DMS153 treated with DMSO at 0.1 percent for 48 hours (cell line): ENCODE measurements around the gene MCF2L2.
A peak's percentile ranks its signal among the peaks of the same experiment; 100 is the strongest.

ENCODE experiments used
- DNase-seq: peaks from one replicate; lab custom pipeline; 2025; ENCODE audit not compliant: unreplicated experiment; lab: John Stamatoyannopoulos, UW

The MCF2L2 gene

GRCh38 chr3:183401678-183402077 lies 26.7 kb downstream of the MCF2L2 start:
- no peak for DNase-seq

- no peak for DNase-seq
Measured at GRCh38 chr3:183400352-183400751, 28.1 kb downstream of the MCF2L2 start.

GRCh38 chr3:183396662-183397391 lies 31.6 kb downstream of the MCF2L2 start:
- no peak for DNase-seq

- DNase-seq = no peak
Measured at GRCh38 chr3:183394150-183394549, 34.3 kb downstream of the MCF2L2 start.

- no peak for DNase-seq
Measured at GRCh38 chr3:183393625-183394024, 34.8 kb downstream of the MCF2L2 start.

- DNase-seq = no peak
Measured at GRCh38 chr3:183392186-183393034, 36.0 kb downstream of the MCF2L2 start.

GRCh38 chr3:183391460-183391859 lies 37.0 kb downstream of the MCF2L2 start:
- no peak for DNase-seq

- no peak for DNase-seq
Measured at GRCh38 chr3:183390844-183391243, 37.6 kb downstream of the MCF2L2 start.

- DNase-seq = no peak
Measured at GRCh38 chr3:183388213-183388895, 40.1 kb downstream of the MCF2L2 start.

GRCh38 chr3:183387797-183388196 lies 40.6 kb downstream of the MCF2L2 start:
- DNase-seq = no peak

GRCh38 chr3:183386651-183387050 lies 41.8 kb downstream of the MCF2L2 start:
- no peak for DNase-seq

- DNase-seq = peak; percentile 31
Measured at GRCh38 chr3:183385698-183386613, 42.5 kb downstream of the MCF2L2 start.

GRCh38 chr3:183381673-183382072 lies 46.7 kb downstream of the MCF2L2 start:
- no peak for DNase-seq

- DNase-seq = no peak
Measured at GRCh38 chr3:183381179-183381578, 47.2 kb downstream of the MCF2L2 start.

- DNase-seq = peak; percentile 64
Measured at GRCh38 chr3:183378951-183379350, 49.5 kb downstream of the MCF2L2 start.

GRCh38 chr3:183378545-183378944 lies 49.9 kb downstream of the MCF2L2 start:
- DNase-seq = no peak

GRCh38 chr3:183378008-183378407 lies 50.4 kb downstream of the MCF2L2 start:
- peak; percentile 91 for DNase-seq

GRCh38 chr3:183377307-183377959 lies 51.0 kb downstream of the MCF2L2 start:
- DNase-seq = peak; percentile 91

GRCh38 chr3:183375787-183376186 lies 52.6 kb downstream of the MCF2L2 start:
- no peak for DNase-seq

- DNase-seq = no peak
Measured at GRCh38 chr3:183375337-183375736, 53.1 kb downstream of the MCF2L2 start.
